ENCODE measurements around the gene EIF3K. TPM values are rescaled to one million over a fixed set of nuclear protein-coding genes. Genes with fewer than 3 reads are reported as not detected.

EIF3K gene
- polyA plus RNA-seq, 1 donor (not counting 4 experiments of a cell fraction or from before 2014, with no cell fraction given) = 240 TPM

DNA sequence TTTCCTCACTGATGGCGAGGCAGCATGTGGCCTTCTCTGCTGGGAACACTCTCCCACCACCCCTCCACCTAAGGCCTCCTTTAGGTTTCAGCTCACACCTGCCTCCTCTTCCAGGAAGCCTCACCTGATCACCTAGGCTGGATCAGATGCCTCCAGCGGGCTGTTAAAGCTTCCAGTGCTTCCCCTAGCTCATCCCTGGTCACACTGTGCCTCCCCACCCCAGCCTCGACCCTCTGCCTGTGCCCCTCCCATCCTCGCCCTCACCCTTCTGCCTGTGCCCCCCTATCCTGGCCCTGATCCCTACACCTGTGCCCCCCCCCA is 35.0 kb upstream of the EIF3K start:
- Histone ChIP-seq H3K36me3 (ENCODE audit: control insufficient read depth in 2 of 2, extremely low read depth in 1 of 2, insufficient read depth in 2 of 2, low read length in 2 of 2) (no peaks in the 10 kb centered on the region), H4K20me1 (ENCODE audit: control insufficient read depth, extremely low read depth, insufficient read depth, low read length) (no peaks in the 10 kb centered on the region), H3K9me1 (ENCODE audit: control insufficient read depth, extremely low read depth, insufficient read depth, low read length) (no peaks in the 10 kb centered on the region), H3K9ac (ENCODE audit: control insufficient read depth, extremely low read depth, insufficient read depth, low read length) (no peak overlapping the region), H3K27ac (ENCODE audit: control insufficient read depth, insufficient read depth, low read length) (no peak overlapping the region), H3K9me3 (ENCODE audit: control insufficient read depth, low read depth, low read length) (no peaks in the 10 kb centered on the region), H3K4me2 (ENCODE audit: control insufficient read depth, extremely low read depth, insufficient read depth, low read depth, low read length) (no peak overlapping the region), H3K79me2 (ENCODE audit: control insufficient read depth, insufficient read depth, low read length) (no peaks in the 10 kb centered on the region), H3K27me3 (ENCODE audit: control insufficient read depth, extremely low read depth, insufficient read depth, low read length) (no peaks in the 10 kb centered on the region), H2AFZ (ENCODE audit: control insufficient read depth, low read length) (no peak overlapping the region), H3K4me3 (ENCODE audit: control insufficient read depth in 2 of 3, extremely low read depth in 1 of 3, insufficient read depth in 2 of 3, low read depth in 1 of 3, low read length in 3 of 3) (no peak overlapping the region), H3K4me1 (ENCODE audit: control insufficient read depth, extremely low read depth, insufficient read depth, low read length) (peaks cover 5% of the 10 kb centered on the region)
- TF ChIP-seq EZH2 (IDR thresholded peaks at IDR 0.05; ENCODE audit: low read length) (no peak), CTCF (optimal IDR thresholded peaks at IDR 0.05 in 1 of 3, IDR thresholded peaks at IDR 0.05 in 1 of 3, conservative IDR thresholded peaks at IDR 0.05 in 1 of 3; ENCODE audit: extremely low read depth in 1 of 3, insufficient read depth in 2 of 3, low read length in 3 of 3) (no peak)
- dilution Hi-C loops (cut with MboI; ENCODE audit: extremely low pct_ligation_motif_present, low sequenced_read_pairs) = no loop called here
- DNase-seq (ENCODE audit: low read depth, low spot score) (no peak), FAIRE-seq (no peak)

GRCh38 chr19:38587562-38587961 is 31.4 kb upstream of the EIF3K start:
- Histone ChIP-seq H3K79me2 (ENCODE audit: control insufficient read depth, insufficient read depth, low read length) (no peaks in the 10 kb centered on the region), H3K4me2 (ENCODE audit: control insufficient read depth, extremely low read depth, insufficient read depth, low read depth, low read length) (no peak overlapping the region), H3K4me1 (ENCODE audit: control insufficient read depth, extremely low read depth, insufficient read depth, low read length) (no peaks in the 10 kb centered on the region), H3K36me3 (ENCODE audit: control insufficient read depth in 2 of 2, extremely low read depth in 1 of 2, insufficient read depth in 2 of 2, low read length in 2 of 2) (no peaks in the 10 kb centered on the region), H3K27me3 (ENCODE audit: control insufficient read depth, extremely low read depth, insufficient read depth, low read length) (no peaks in the 10 kb centered on the region), H3K27ac (ENCODE audit: control insufficient read depth, insufficient read depth, low read length) (no peak overlapping the region), H4K20me1 (ENCODE audit: control insufficient read depth, extremely low read depth, insufficient read depth, low read length) (no peaks in the 10 kb centered on the region), H3K9ac (ENCODE audit: control insufficient read depth, extremely low read depth, insufficient read depth, low read length) (no peak overlapping the region), H3K9me3 (ENCODE audit: control insufficient read depth, low read depth, low read length) (no peaks in the 10 kb centered on the region), H3K4me3 (ENCODE audit: control insufficient read depth in 2 of 3, extremely low read depth in 1 of 3, insufficient read depth in 2 of 3, low read depth in 1 of 3, low read length in 3 of 3) (no peak overlapping the region), H3K9me1 (ENCODE audit: control insufficient read depth, extremely low read depth, insufficient read depth, low read length) (no peaks in the 10 kb centered on the region), H2AFZ (ENCODE audit: control insufficient read depth, low read length) (no peak overlapping the region)
- DNase-seq (ENCODE audit: low read depth, low spot score) (no peak), FAIRE-seq (no peak)
- dilution Hi-C loops (cut with MboI; ENCODE audit: extremely low pct_ligation_motif_present, low sequenced_read_pairs) = no loop called here
- no peak for TF ChIP-seq CTCF (optimal IDR thresholded peaks at IDR 0.05 in 1 of 3, IDR thresholded peaks at IDR 0.05 in 1 of 3, conservative IDR thresholded peaks at IDR 0.05 in 1 of 3; ENCODE audit: extremely low read depth in 1 of 3, insufficient read depth in 2 of 3, low read length in 3 of 3)
- TF ChIP-seq EZH2 (IDR thresholded peaks at IDR 0.05; ENCODE audit: low read length) = no peak
